GM19328 (cell line): Measurements from ENCODE around the gene IGFL2.
"Not testable (repeated sequence)": the region's sequence is repeated elsewhere in the genome, so short reads cannot be mapped to it uniquely, and the experiment has no call there.

Experiments
- ATAC-seq: cut with Tn5 transposase; IDR thresholded peaks from one replicate; pipeline ENCODE4 v1.9.1; 2021; ENCODE audit warnings: mild to moderate bottlenecking, moderate library complexity; ENCODE audit not compliant: unreplicated experiment

Gene IGFL2

GRCh38 chr19:46206682-46207081 lies 58.6 kb downstream of the IGFL2 start:
- ATAC-seq = no peak

GRCh38 chr19:46207858-46208257 lies 59.8 kb downstream of the IGFL2 start:
- not testable (repeated sequence) for ATAC-seq

GRCh38 chr19:46209051-46209450 lies 61.0 kb downstream of the IGFL2 start:
- ATAC-seq = no peak

- ATAC-seq = no peak
Observed at GRCh38 chr19:46209472-46209871, 61.4 kb downstream of the IGFL2 start.

- ATAC-seq = no peak
Observed at GRCh38 chr19:46210669-46211068, 62.6 kb downstream of the IGFL2 start.
